Gastrocnemius medialis (tissue), 4 donors: ENCODE results near the gene L1CAM. TPM values are rescaled to one million over a fixed set of nuclear protein-coding genes. Genes with fewer than 3 reads are reported as not detected.

ENCODE experiments used
- ATAC-seq, 2 donors: fragments of 150-250 bp; one replicate each; pipeline ENCODE4 v1.9.1; 2016
- DNase-seq, 2 donors: peaks; one replicate each; pipeline ENCODE4 v3.0.0-alpha.2; 2019
- H3K27ac ChIP-seq, 4 donors: fragments of 200-600 bp; sonication (generic); 1 replicate in 1 of 4; 2 replicates in 3 of 4; pipeline ENCODE4 v1.5.1; 2016 to 2018; ENCODE audit warnings: mild to moderate bottlenecking in 2 of 4, moderate library complexity in 1 of 4
- H3K27me3 ChIP-seq, 3 donors: fragments of 200-600 bp; sonication (generic) in 2 of 3; 1 replicate in 1 of 3; 2 replicates in 2 of 3; pipeline versions ENCODE4 v1.5.1 to v1.6.0; 2016 to 2019; ENCODE audit warnings: mild to moderate bottlenecking in 1 of 3, moderate library complexity in 1 of 3
- H3K36me3 ChIP-seq, 2 donors: fragments of 200-600 bp; sonication (generic) in 1 of 2; one replicate each; pipeline ENCODE4 v1.5.1; 2017 to 2018
- H3K4me1 ChIP-seq, 2 donors: fragments of 200-600 bp; sonication (generic) in 1 of 2; one replicate each; pipeline ENCODE4 v1.5.1; 2016 to 2017; ENCODE audit warnings: mild to moderate bottlenecking in 2 of 2
- H3K4me3 ChIP-seq, 4 donors: fragments of 200-600 bp; sonication (generic) in 3 of 4; 1 replicate in 1 of 4; 2 replicates in 3 of 4; pipeline ENCODE4 v1.5.1; 2016 to 2019; ENCODE audit warnings: mild to moderate bottlenecking in 2 of 4
- H3K9me3 ChIP-seq, 3 donors: fragments of 200-600 bp; sonication (generic) in 2 of 3; 1 replicate in 1 of 3; 2 replicates in 2 of 3; pipeline ENCODE4 v1.5.1; 2016 to 2019
- POLR2A ChIP-seq, 2 donors: fragments of 450-650 bp; IDR thresholded peaks; one replicate each; pipeline ENCODE4 v1.6.1; 2017; ENCODE audit warnings: antibody characterized with exemption in 2 of 2, mild to moderate bottlenecking in 2 of 2, moderate library complexity in 2 of 2
- in situ Hi-C, 4 donors: fragments of 200-750 bp; cut with MboI; loops; one replicate each; pipeline versions ENCODE4 v1.15.0 to v1.8.0; 2017; ENCODE audit warnings: low sequenced_read_pairs in 4 of 4
- intact Hi-C: fragments of 100-400 bp; cut with DNase I; formaldehyde crosslinking; loops from one replicate; pipeline ENCODE4 v1.15.1; 2023; ENCODE audit warnings: low total_unique reads
- total RNA-seq, 4 donors: library from RNA; depleted of rRNA; stranded (reverse); fragments of >200 nt; gene quantifications; one replicate each; pipeline versions ENCODE4 v1.1.0 to v1.2.3, GENCODE V29; 2016
- TF ChIP-seq, protein P1 (sequence below), 5 experiments: fragments of 450-650 bp in 3 of 5; fragments of 200-600 bp in 2 of 5; sonication (generic) in 2 of 5; IDR thresholded peaks in 4 of 5; conservative IDR thresholded peaks in 1 of 5; 1 replicate in 4 of 5; 2 replicates in 1 of 5; pipeline ENCODE4 v1.5.1; 2016 to 2019; ENCODE audit warnings: antibody characterized with exemption in 5 of 5, mild to moderate bottlenecking in 3 of 5, moderate library complexity in 3 of 5

L1CAM gene
- total RNA-seq, 4 donors from 2014 or later: 0.05 to 0.62 (median 0.48) TPM

- H3K4me1 ChIP-seq: no peaks in the 10 kb centered on the region
- no peak for DNase-seq
- peaks cover 10 to 81% (median 38%) of the 10 kb centered on the region in 3 donors for H3K27me3 ChIP-seq
- no peak for TF ChIP-seq POLR2A (IDR thresholded peaks at IDR 0.05)
- TF ChIP-seq, protein P1, sequence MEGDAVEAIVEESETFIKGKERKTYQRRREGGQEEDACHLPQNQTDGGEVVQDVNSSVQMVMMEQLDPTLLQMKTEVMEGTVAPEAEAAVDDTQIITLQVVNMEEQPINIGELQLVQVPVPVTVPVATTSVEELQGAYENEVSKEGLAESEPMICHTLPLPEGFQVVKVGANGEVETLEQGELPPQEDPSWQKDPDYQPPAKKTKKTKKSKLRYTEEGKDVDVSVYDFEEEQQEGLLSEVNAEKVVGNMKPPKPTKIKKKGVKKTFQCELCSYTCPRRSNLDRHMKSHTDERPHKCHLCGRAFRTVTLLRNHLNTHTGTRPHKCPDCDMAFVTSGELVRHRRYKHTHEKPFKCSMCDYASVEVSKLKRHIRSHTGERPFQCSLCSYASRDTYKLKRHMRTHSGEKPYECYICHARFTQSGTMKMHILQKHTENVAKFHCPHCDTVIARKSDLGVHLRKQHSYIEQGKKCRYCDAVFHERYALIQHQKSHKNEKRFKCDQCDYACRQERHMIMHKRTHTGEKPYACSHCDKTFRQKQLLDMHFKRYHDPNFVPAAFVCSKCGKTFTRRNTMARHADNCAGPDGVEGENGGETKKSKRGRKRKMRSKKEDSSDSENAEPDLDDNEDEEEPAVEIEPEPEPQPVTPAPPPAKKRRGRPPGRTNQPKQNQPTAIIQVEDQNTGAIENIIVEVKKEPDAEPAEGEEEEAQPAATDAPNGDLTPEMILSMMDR (IDR thresholded peaks at IDR 0.05 in 4 of 5, conservative IDR thresholded peaks at IDR 0.05 in 1 of 5): no peak
- H3K4me3 ChIP-seq: no peak overlapping the region
- no peaks in the 10 kb centered on the region for H3K9me3 ChIP-seq
- in situ Hi-C loops: no loop called here
- H3K36me3 ChIP-seq: no peaks in the 10 kb centered on the region
- no peak overlapping the region for H3K27ac ChIP-seq
- intact Hi-C loops: no loop called here
- ATAC-seq: no peak
Observed at GRCh38 chrX:153881281-153881680, 4.7 kb downstream of the L1CAM start.

- Histone ChIP-seq H3K27me3 (peaks cover 10 to 79% (median 35%) of the 10 kb centered on the region in 3 donors), H3K27ac (no peak overlapping the region), H3K4me3 (no peak overlapping the region), H3K4me1 (no peaks in the 10 kb centered on the region), H3K36me3 (no peaks in the 10 kb centered on the region), H3K9me3 (no peaks in the 10 kb centered on the region)
- in situ Hi-C loops: no loop called here
- DNase-seq: no peak
- intact Hi-C loops: no loop called here
- TF ChIP-seq, protein P1 (IDR thresholded peaks at IDR 0.05 in 4 of 5, conservative IDR thresholded peaks at IDR 0.05 in 1 of 5): no peak
- TF ChIP-seq POLR2A (IDR thresholded peaks at IDR 0.05): no peak
- ATAC-seq: no peak
Observed at GRCh38 chrX:153880440-153880815, 5.5 kb downstream of the L1CAM start.

DNA sequence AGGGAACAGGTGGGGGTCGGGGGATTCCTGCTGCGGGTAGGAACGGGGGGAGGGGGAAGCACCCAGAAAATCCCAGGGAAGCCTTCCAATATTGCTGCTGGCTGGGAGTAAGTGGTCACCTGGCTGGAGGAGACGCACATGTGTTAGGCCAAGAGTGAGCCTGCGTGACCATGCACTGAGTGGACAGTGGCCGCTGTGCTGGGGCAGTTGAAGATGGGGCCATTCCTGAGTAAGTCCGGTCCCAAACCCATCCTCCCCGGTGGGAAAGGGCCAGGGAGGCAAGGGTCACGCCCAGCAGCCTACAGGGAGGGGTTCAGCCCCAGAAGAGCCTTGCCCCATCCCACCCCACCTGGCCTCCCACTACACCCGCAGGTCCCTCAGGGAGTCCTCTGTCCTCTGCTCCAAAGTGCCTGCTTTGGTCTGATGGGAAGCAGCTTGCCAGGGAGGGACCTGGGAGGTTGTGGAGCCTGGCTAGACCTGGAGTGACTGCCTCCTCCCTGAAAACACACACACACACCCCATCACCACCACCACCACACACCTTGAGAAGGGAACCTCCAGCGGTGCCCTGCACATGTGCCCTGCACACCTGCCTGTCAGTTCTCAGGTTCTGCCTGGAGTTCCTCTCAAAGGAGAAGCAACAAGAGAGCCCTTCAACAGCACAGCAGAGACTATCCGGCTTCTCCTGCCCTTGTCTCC lies 6.1 kb downstream of the L1CAM start:
- Histone ChIP-seq H3K4me1 (no peaks in the 10 kb centered on the region), H3K9me3 (no peaks in the 10 kb centered on the region), H3K36me3 (no peaks in the 10 kb centered on the region), H3K27me3 (peaks cover 5 to 73% (median 30%) of the 10 kb centered on the region in 3 donors), H3K27ac (no peak overlapping the region), H3K4me3 (no peak overlapping the region)
- DNase-seq (no peak), ATAC-seq (no peak)
- intact Hi-C loops (no loop called here), in situ Hi-C loops (no loop called here)
- TF ChIP-seq, protein P1 (IDR thresholded peaks at IDR 0.05 in 4 of 5, conservative IDR thresholded peaks at IDR 0.05 in 1 of 5): no peak
- no peak for TF ChIP-seq POLR2A (IDR thresholded peaks at IDR 0.05)

DNA sequence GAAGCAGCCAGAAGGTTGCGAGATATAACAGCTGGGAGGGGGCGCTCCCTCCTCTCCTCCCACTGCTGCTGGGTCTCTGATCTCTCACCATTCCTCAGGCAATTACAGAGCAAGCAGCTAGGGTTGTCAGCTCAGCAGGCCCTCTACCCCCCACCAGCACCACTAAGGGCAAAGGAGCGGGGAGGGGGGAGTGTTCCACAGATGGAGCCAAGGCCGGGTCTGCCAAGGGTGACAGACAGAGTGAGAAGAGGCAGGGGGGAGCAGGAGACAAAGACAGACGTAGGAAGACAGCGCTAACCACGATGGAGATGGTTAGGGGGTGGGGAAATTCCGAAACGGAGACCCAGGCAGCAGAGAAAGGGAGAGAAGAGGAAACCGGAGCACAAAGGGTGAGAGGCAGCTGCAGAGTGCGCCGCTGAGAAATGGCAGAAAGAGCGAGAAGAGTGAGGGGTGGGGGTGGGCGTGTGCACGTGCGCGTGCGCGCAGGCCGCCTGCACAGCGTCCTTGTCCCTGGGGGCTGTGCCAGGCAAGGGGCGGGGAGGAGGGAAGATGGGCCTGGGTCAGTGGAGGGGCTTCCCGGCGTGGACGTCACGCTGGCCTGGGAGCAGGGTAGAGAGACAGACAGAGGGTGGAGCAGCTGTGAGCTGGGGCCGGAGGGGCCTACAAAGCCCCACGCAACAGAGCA lies 6.9 kb downstream of the L1CAM start:
- DNase-seq: no peak
- H3K36me3 ChIP-seq: no peaks in the 10 kb centered on the region
- H3K4me3 ChIP-seq: no peak overlapping the region
- intact Hi-C loops (no loop called here), in situ Hi-C loops (no loop called here)
- no peaks in the 10 kb centered on the region for H3K4me1 ChIP-seq
- H3K27ac ChIP-seq: no peak overlapping the region
- H3K9me3 ChIP-seq: no peaks in the 10 kb centered on the region
- peaks cover 2 to 65% (median 22%) of the 10 kb centered on the region in 3 donors for H3K27me3 ChIP-seq
- TF ChIP-seq POLR2A (IDR thresholded peaks at IDR 0.05): no peak
- TF ChIP-seq, protein P1 (IDR thresholded peaks at IDR 0.05 in 4 of 5, conservative IDR thresholded peaks at IDR 0.05 in 1 of 5): no peak
- no peak for ATAC-seq
